Mucosa of descending colon (tissue), 3 donors: ENCODE data around the gene TMEM161B. TPM values are rescaled to one million over a fixed set of nuclear protein-coding genes. Genes with fewer than 3 reads are reported as not detected.
"Not testable (repeated sequence)": the region's sequence is repeated elsewhere in the genome, so short reads cannot be mapped to it uniquely, and the experiment has no call there.

ENCODE experiments used
- ATAC-seq: fragments of 200-7000 bp; cut with Tn5 transposase; one replicate; pipeline ENCODE4 v1.9.1; 2020; ENCODE audit warnings: mild to moderate bottlenecking, moderate library complexity
- DNase-seq, 3 donors: peaks; one replicate each; pipeline ENCODE4 v3.0.0-alpha.2; 2020
- H3K36me3 ChIP-seq: fragments of 200-600 bp; one replicate; pipeline ENCODE4 v1.8.0; 2021; ENCODE audit warnings: low read depth, mild to moderate bottlenecking
- H3K4me1 ChIP-seq: fragments of 200-600 bp; one replicate; pipeline ENCODE4 v1.8.0; 2021; ENCODE audit warnings: low read depth, mild to moderate bottlenecking
- H3K4me3 ChIP-seq: fragments of 200-600 bp; one replicate; pipeline ENCODE4 v1.8.0; 2021; ENCODE audit warnings: mild to moderate bottlenecking
- H3K9me3 ChIP-seq: fragments of 200-600 bp; one replicate; pipeline ENCODE4 v1.8.0; 2021; ENCODE audit warnings: mild to moderate bottlenecking
- intact Hi-C, 2 donors: fragments of 100-400 bp; cut with DNase I in 1 of 2; cut with micrococcal nuclease in 1 of 2; formaldehyde crosslinking; loops; one replicate each; pipeline versions ENCODE4 v1.11.0 to v1.11.1; 2022; cut with DNase I, micrococcal nuclease
- total RNA-seq, 3 donors: library from RNA; stranded (reverse); fragmentation: NEBNext Ultra II Directional in 2 of 3; extraction: Animal tissue kit (Norgen Biotek cat#: 25700) in 2 of 3; gene quantifications; one replicate each; pipeline versions ENCODE4 v1.2.1 to v1.2.4, GENCODE V29; 2021 to 2023
- TF ChIP-seq, protein P1 (sequence below): fragments of 200-600 bp; IDR thresholded peaks from one replicate; pipeline ENCODE4 v1.8.0; 2022; ENCODE audit warnings: antibody characterized with exemption, mild to moderate bottlenecking
- donor health status: DM: no; HTN: no; CAD: no; lungs with moderate emphysema.
- donor health status: DM: no; HTN: no; CAD: no.
- donor health status: DM: no; HTN: yes; CAD: no.

Gene TMEM161B
- total RNA-seq, 3 donors from 2014 or later: 20.6 to 31.9 (median 27.8) TPM

DNA sequence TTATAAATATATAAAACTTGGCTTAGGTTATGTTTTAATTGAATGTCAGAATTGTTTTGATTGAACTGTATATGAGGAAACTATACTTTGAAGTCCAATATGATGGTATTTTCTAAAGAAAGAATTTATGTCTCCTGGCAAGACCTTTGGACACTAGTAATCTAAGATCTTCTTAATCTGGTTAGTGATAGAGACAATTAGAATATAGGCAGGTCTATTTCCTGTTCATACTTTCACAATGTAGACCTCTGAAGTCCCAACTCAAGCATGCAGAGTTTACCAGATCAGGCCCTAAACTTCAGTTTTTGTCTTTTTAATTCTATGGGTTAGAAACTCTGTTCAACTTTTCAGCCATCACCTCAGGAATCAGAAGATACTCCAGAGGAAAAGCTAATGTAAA is 6.9 kb upstream of the TMEM161B start:
- TF ChIP-seq, protein P1, sequence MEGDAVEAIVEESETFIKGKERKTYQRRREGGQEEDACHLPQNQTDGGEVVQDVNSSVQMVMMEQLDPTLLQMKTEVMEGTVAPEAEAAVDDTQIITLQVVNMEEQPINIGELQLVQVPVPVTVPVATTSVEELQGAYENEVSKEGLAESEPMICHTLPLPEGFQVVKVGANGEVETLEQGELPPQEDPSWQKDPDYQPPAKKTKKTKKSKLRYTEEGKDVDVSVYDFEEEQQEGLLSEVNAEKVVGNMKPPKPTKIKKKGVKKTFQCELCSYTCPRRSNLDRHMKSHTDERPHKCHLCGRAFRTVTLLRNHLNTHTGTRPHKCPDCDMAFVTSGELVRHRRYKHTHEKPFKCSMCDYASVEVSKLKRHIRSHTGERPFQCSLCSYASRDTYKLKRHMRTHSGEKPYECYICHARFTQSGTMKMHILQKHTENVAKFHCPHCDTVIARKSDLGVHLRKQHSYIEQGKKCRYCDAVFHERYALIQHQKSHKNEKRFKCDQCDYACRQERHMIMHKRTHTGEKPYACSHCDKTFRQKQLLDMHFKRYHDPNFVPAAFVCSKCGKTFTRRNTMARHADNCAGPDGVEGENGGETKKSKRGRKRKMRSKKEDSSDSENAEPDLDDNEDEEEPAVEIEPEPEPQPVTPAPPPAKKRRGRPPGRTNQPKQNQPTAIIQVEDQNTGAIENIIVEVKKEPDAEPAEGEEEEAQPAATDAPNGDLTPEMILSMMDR: no peak
- Histone ChIP-seq H3K36me3 (no peaks in the 10 kb centered on the region), H3K4me3 (no peak overlapping the region), H3K4me1 (peaks cover 3% of the 10 kb centered on the region), H3K9me3 (no peaks in the 10 kb centered on the region)
- no peak for ATAC-seq
- no peak for DNase-seq
- intact Hi-C loops: no loop called here

GRCh38 chr5:88269222-88269771 is 652 bp upstream of the TMEM161B start:
- Histone ChIP-seq H3K9me3 (peaks cover 2% of the 10 kb centered on the region), H3K36me3 (no peaks in the 10 kb centered on the region), H3K4me1 (peaks cover 12% of the 10 kb centered on the region), H3K4me3 (peak overlapping the region; percentile 52)
- intact Hi-C loops: no loop called here
- ATAC-seq (peak; percentile 57), DNase-seq (peak; percentile 10 to 52 (median 41))
- TF ChIP-seq, protein P1: no peak

DNA sequence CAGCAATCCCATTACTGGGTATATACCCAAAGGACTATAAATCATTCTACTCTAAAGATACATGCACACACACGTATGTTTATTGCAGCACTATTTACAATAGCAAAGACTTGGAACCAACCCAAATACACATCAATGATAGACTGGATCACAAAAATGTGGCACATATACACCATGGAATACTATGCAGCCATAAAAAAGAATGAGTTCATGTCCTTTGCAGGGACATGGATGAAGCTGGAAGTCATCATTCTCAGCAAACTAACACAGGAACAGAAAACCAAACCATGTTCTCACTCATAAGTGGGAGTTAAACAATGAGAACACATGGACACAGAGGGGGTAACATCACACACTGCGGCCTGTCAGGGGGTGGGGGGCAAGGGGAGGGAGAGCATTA is 4.1 kb downstream of the TMEM161B start:
- DNase-seq, H3K4me3 ChIP-seq, intact Hi-C loops, H3K4me1 ChIP-seq, H3K9me3 ChIP-seq, H3K36me3 ChIP-seq, ATAC-seq: not testable (repeated sequence)

GRCh38 chr5:88263349-88263748 is 5.3 kb downstream of the TMEM161B start:
- no peak for DNase-seq
- peaks cover 2% of the 10 kb centered on the region for H3K9me3 ChIP-seq

GRCh38 chr5:88262116-88262515 is 6.5 kb downstream of the TMEM161B start:
- Histone ChIP-seq H3K36me3 (no peaks in the 10 kb centered on the region), H3K9me3 (peaks cover 2% of the 10 kb centered on the region), H3K4me3 (no peak overlapping the region), H3K4me1 (no peaks in the 10 kb centered on the region)
- DNase-seq (no peak), ATAC-seq (no peak)
- intact Hi-C loops: no loop called here
- TF ChIP-seq, protein P1: no peak

More at GRCh38 chr5:88263349-88263748, 5.3 kb downstream of the TMEM161B start:
- TF ChIP-seq, protein P1: no peak
- Histone ChIP-seq H3K4me1 (no peaks in the 10 kb centered on the region), H3K4me3 (no peak overlapping the region), H3K36me3 (no peaks in the 10 kb centered on the region)
- ATAC-seq: no peak
- intact Hi-C loops: no loop called here

DNA sequence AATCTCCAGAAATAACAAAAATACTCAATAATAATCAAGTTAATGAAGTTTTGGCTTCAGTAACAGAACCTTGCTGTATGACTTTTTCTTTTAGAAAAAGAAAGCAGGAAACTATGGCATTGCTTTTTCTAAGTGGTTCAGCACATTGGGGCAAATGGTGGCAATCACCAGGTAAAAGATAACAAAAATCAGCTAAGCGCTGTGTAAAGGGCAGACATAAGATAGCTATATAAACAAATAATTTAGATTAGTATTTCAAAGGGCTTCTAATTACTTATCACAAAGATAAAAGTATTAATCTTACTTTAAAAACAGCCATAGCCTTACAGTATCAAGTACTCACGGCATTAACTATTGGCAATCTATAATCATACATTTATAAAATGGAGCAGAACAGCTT is 10.0 kb downstream of the TMEM161B start:
- no peaks in the 10 kb centered on the region for H3K9me3 ChIP-seq
- DNase-seq (no peak), ATAC-seq (no peak)
- no peaks in the 10 kb centered on the region for H3K4me1 ChIP-seq
- intact Hi-C loops: no loop called here
- TF ChIP-seq, protein P1: no peak
- no peaks in the 10 kb centered on the region for H3K36me3 ChIP-seq
- no peak overlapping the region for H3K4me3 ChIP-seq
